Central memory CD4-positive, alpha-beta T cell (primary cell): ENCODE measurements around the gene DAZ3.
"Not testable (repeated sequence)": the region's sequence is repeated elsewhere in the genome, so short reads cannot be mapped to it uniquely, and the experiment has no call there.

ENCODE experiments used
- DNase-seq: peaks from one replicate; pipeline ENCODE4 v3.0.0; 2022
- total RNA-seq, 3 experiments: gene quantifications; one replicate each; lab custom pipeline; 2026; lab: John Stamatoyannopoulos, UW

DAZ3 gene, protein sequence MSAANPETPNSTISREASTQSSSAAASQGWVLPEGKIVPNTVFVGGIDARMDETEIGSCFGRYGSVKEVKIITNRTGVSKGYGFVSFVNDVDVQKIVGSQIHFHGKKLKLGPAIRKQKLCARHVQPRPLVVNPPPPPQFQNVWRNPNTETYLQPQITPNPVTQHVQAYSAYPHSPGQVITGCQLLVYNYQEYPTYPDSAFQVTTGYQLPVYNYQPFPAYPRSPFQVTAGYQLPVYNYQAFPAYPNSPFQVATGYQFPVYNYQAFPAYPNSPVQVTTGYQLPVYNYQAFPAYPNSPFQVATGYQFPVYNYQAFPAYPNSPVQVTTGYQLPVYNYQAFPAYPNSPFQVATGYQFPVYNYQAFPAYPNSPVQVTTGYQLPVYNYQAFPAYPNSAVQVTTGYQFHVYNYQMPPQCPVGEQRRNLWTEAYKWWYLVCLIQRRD
- 0 reads per million in 3 experiments for total RNA-seq

DNA sequence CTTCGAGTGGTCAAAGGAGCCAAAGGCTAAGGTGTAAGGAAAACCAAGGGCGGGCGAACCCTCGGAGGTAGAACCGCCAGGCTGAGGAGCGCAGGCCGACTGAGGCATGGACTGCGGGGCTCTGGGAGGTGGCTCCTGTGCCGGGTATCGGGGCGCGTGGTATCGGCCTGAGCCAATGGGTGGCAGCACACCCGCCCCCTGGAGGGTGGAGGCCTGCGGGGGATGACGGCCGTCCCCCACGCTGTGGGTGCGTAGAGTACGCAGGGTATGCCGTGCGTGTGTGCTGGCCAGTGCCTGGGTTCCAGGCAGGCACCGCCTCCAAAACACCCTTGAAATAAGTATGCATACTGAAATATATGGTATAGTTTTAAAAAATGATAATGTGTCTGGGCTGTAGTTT is at the start of gene DAZ3:
Gene DAZ3 (minus strand): TSS at position 101 of the 400 bp plus-strand sequence. CDS start 208 bp downstream, outside the sequence.
- DNase-seq, result not testable (repeated sequence)

DNA sequence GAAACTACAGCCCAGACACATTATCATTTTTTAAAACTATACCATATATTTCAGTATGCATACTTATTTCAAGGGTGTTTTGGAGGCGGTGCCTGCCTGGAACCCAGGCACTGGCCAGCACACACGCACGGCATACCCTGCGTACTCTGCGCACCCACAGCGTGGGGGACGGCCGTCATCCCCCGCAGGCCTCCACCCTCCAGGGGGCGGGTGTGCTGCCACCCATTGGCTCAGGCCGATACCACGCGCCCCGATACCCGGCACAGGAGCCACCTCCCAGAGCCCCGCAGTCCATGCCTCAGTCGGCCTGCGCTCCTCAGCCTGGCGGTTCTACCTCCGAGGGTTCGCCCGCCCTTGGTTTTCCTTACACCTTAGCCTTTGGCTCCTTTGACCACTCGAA is 20.4 kb upstream of the DAZ3 start, which contains the start of gene DAZ4:
Gene DAZ4 (plus strand): TSS at position 301 of the 400 bp plus-strand sequence. CDS start 208 bp downstream, outside the sequence.
- DNase-seq, result not testable (repeated sequence)

DNA sequence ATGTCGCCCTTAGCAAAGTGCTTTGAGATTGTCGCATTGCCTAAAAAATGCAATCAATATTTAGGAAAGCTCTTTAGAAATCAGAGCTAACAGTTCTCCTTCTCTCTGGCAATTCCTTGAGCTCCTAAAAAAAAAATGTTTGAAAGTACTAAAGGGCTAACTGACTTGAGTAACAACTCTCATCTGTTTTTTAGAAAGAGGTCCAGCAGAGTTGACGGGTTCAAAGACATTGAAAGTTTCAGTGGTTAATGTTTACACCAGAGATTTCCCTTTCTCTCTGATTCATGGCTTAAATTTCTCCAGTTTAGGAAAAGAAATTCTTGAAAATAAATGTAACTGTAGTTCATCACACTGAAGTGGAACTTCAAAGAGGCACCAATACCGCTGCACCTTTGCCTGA is 11.9 kb upstream of the DAZ3 start:
- DNase-seq, result not testable (repeated sequence)

DNA sequence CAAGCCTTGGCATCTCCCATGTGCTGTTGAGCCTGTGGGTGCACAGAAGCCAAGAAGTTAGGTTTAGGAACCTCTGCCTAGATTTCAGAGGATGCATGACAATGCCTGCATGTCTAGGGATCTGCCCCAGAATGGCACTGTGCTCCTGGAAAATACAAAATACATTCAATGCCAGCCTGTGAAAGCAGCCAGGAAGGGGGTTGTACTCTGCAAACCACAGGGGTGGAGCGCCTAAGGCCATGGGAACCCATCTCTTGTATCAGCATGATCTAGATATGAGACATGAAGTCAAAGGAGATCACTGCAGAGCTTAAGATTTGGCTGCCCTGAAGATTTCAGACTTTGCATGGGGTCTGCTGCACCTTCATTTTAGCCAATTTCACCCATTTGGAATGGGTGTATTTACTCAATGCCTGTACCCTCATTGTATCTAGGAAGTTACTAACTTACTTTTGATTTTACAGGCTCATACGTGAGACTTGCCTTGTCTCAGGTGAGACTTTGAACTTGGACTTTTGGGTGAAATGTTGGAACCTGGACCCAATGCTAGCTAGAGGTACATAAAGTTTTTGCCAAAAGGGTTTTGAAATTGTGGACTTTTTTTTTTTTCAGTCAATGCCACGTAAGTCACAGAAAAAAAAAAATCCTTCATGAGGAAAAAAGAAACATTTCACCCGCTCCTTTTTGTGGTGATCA is 11.1 kb upstream of the DAZ3 start:
- not testable (repeated sequence) for DNase-seq

DNA sequence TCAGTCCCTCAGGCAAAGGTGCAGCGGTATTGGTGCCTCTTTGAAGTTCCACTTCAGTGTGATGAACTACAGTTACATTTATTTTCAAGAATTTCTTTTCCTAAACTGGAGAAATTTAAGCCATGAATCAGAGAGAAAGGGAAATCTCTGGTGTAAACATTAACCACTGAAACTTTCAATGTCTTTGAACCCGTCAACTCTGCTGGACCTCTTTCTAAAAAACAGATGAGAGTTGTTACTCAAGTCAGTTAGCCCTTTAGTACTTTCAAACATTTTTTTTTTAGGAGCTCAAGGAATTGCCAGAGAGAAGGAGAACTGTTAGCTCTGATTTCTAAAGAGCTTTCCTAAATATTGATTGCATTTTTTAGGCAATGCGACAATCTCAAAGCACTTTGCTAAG is 8.6 kb upstream of the DAZ3 start:
- not testable (repeated sequence) for DNase-seq
